HG03139 (cell line): Measurements from ENCODE around the gene GLDC.
"Not testable (repeated sequence)": the region's sequence is repeated elsewhere in the genome, so short reads cannot be mapped to it uniquely, and the experiment has no call there.

Experiments used
- ATAC-seq: cut with Tn5 transposase; IDR thresholded peaks from one replicate; pipeline ENCODE4 v1.9.1; 2021; ENCODE audit not compliant: unreplicated experiment

Gene GLDC

DNA sequence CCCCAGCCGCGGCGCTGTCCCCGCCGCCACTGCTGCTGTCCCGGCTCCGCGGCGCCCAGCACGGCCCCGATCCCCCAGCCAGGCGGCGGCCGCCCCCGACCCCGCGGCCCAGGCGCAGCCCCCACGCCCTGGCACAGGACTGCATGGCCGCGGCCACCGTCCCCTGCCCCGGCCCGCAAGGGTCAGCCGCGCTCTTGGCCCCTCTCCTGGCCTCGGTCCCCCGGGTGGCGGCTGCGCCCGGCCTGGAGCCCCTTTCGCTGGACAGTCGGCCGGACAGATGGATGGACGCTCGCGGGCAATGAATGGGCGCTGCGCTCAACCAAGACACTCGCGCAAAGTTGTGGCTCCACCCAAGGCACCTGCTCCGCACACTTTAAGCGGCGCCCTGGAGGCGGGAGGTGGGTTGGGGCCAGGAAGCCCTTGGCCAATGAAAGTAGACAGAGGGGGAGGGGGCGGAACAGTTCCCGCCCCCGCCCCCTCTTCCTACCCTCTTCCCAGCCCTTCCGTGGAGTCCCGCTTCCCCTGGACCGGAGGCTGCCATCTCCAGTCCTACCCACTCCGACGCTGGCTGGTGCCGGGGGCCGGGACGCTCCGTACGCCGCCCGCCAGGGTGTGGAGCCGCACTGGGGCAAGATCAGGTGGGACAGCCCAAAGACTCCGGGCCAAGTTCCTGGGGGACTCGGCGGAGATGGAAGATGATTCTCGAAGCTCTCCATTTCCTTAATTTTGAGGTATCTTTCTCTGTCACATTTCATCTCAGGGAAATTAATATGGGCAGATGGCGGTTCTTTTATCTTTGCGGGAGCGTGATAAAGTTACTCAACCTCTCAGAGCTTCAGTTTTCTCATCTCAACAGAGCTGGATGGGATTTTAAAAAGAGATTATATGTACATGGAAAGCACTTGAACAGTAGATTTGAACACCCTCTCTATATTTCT lies at the start of gene GLDC:
TSS of gene GLDC (minus strand) at position 375 of the 938 bp plus-strand sequence. CDS start at position 145, 230 bp downstream.
- ATAC-seq: peak; percentile 88

DNA sequence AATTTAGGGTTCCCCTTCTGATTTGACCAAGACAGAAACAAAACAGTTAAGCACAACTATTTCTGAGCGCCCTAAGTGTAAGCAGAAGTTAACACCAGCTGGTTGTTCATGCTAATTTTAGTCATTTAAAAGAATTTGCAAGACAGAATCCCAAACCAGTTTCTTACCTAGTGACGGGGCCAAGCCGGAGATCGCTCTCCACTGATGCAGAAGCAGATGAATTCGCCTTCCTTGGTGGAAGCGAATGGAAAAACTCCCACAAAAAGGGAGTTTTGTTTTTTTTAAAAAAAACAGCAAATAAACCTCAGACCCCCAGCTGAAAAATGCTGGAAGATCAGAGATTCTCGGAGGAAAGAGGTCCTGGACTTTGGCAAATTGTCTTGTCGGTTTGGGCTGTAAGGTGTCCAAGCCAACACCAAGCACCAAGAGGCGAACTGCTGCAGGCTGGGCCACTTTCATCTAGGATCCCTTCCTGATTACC lies 47.4 kb upstream of the GLDC start:
- no peak for ATAC-seq

DNA sequence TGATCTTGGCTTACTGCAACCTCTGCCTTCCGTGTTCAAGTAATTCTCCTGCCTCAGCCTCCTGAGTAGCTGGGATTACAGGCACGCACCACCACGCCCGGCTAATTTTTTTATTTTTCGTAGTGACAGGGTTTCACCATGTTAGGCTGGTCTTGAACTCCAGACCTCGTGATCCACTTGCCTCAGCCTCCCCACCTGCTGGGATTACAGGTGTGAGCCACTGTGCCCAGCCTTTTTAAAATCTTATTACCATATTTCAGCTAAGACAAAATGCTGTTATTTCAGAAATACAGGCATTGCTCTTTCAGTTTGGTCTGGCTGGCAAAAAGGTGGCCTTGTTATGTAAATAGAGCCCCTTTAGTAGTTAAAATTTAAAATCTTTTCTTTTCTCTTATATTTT lies 46.9 kb upstream of the GLDC start:
- ATAC-seq: no peak

DNA sequence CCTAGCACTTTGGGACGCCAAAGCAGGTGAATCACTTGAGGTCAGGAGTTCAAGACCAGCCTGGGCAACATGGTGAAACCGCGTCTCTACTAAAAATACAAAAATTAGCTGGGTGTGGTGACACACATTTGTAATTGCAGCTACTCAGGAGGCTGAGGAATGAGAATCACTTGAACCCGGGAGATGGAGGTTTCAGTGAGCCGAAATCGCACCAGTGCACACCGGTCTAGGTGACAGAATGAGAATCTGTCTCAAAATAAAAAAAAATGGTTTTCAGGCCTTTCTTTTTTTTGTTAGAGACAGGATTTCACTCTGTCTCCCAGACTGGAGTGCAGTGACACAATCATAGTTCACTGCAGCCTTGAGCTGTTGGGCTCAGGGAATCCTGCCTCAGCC lies 45.1 kb upstream of the GLDC start:
- not testable (repeated sequence) for ATAC-seq

DNA sequence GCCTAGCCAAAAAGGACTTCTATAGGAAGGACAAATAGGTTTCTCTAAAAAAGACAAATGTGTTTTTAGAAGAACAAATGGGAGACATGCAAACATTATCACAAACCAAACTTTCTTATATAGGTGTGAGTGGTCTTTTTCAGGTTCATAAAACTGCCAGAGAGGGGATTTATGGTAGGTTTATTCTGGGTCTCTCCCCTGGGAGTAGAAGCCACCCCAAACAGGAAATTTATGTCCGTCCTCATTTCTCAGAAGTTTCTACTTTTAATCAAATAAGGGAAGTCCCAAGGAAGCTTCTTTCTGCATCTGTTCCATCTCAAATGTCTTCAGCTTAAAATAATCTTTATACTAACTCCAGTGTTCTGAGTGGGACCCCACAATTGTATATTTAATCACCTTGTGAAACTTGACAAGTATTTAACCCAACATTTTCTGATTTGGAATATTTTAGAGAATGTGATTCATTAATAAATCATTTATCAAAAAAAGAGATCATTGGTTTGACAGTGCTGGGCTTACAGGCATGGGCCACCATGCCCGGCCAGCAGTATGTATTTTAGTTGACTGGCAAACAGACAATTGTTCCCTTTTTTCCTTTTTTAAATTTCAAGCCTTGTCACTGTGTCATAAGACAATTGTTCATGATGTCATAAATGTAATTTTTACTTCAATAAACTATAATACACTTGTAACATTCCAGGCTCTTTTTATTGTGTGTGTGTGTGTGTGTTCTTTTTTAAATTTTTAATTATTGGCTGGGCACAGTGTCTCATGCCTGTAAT lies 44.6 kb upstream of the GLDC start:
- ATAC-seq: no peak

- no peak for ATAC-seq
Measured at GRCh38 chr9:6687180-6687579, 41.7 kb upstream of the GLDC start.

GRCh38 chr9:6686396-6686795 lies 40.9 kb upstream of the GLDC start:
- no peak for ATAC-seq

DNA sequence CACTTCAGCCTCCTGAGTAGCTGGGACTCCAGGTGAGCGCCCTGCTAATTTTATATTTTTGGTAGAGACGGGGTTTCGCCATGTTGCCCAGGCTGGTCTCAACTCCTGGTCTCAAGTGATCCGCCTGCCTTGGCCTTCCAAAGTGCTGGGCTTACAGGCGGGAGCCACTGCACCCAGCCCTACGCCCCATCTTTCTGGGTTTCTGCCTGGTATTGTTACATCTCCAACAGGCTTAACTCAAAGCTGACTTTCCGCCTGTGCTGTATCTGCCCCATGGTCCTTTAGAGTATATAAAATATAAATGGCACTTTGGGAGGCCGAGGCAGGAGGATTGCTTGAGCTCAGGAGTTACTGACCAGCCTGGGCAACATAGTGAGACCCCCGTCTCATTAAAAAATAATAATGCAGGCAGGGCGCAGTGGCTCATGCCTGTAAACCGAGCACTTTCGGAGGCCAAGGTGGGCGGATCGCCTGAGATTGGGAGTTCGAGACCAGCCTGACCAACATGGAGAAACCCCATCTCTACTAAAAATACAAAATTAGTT lies 36.5 kb upstream of the GLDC start:
- ATAC-seq: no peak

DNA sequence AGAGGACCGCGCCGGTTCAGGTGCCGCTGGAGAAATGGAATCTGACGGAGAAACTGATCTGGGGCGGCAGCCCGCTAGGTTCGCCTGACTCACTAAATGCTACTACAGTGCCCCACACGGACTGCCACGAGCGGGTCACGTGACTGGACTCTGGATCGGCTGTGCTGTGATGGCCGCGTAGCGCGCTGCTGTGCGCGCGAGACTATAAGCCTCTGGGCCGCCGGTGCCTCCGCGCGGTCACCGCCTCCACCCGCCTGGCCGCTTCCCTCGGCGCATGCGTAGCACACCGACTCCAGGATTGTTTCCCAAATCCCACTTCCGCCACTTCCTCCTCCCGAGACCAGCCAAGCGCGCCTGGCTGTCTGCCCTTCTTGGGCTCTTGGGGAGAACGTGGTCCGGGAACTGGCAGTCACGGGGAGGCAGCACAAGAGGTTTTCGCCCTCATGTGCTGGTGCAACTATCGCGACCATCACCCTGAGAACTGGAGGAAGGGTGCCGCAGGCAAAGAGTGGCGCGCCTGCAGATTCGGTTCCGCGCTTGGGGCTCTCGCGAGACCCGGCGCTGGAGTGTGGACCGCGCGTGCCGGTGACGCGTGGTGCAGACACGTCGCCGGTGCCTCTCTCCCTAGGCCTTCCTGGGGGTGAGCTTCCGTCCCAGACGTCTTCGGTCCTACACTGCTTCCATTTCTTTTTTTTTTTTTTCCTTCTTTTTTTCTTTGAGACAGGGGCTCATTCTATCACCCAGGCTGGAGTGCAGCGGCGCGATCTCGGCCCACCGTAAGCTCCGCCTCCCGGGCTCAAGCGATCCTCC lies 35.8 kb upstream of the GLDC start:
- peak; percentile 63 for ATAC-seq

DNA sequence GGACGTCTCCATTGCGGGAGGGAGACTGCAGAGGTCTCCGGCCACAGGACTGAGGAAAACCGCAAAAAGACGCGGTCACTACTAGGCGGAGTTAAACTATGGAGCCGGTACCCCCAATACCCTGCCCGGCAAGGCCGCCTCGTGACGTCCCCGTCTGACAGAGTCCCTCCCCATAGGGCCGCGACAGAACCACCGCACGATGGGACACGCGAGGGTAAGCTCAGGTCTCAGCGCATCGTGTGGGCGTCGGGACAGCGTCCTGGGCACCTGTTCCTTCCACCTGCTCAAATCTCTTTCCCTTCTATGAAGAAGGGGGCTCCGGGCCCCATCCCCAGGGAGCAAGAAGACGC lies 35.2 kb upstream of the GLDC start:
- peak; percentile 23 for ATAC-seq

- no peak for ATAC-seq
Measured at GRCh38 chr9:6677803-6678202, 32.3 kb upstream of the GLDC start.

DNA sequence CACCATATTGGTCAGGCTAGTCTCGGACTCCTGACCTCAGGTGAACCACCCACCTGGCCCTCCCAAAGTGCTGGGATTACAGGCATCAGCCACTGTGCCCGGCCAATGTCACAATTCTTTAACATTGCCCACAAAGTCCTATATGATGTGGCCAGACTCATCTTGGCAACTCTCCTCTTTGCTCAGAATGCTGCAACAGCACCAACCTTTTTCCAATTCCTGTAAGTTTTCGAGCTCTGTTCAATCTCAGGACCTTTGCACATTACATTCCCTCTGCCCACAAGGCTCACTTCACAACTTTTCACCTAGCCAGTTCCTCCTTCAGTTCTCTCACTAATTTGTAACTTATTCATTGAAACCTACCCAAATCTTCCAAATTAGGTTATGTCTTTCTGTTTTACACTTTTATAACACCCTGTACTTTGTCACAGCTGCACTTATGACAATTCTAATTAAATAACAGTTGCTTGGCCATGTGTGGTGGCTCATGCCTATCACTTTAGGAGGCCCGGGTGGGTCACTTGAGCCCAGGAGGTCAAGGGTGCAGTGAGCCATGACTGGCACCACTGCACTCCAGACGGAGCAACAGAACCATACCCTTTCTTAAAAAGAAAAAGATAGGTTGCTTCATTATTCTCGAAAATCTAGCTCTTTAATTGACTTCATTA lies 30.9 kb upstream of the GLDC start:
- no peak for ATAC-seq

GRCh38 chr9:6675268-6675667 lies 29.7 kb upstream of the GLDC start:
- no peak for ATAC-seq

GRCh38 chr9:6673326-6674025 lies 27.9 kb upstream of the GLDC start:
- peak; percentile 45 for ATAC-seq

- ATAC-seq: no peak
Measured at GRCh38 chr9:6672118-6672517, 26.6 kb upstream of the GLDC start.

GRCh38 chr9:6671416-6671815 lies 25.9 kb upstream of the GLDC start:
- no peak for ATAC-seq

DNA sequence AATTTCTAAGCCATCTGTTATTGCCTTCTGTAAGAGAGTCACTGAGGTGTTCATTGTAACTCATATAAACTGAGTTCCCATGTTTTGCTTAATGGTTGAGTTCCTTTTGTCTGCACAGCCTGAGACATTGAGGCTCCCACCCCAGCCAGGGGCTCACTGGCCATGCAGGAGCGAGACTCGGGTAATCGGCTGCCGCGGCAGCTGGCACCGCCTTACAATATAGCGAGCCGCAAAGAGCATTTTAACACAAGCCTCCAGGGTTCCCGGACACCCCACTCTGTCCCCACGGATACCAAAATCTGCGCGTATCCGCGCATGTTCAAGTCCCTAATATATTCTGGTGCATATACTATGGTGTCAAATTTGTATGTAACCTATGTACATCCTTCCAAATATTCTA lies 24.4 kb upstream of the GLDC start:
- no peak for ATAC-seq

GRCh38 chr9:6667633-6668280 lies 22.2 kb upstream of the GLDC start:
- no peak for ATAC-seq

GRCh38 chr9:6667080-6667479 lies 21.6 kb upstream of the GLDC start:
- ATAC-seq: no peak
